H1 (cell line): ENCODE data around the gene TNNI2.

Experiments used
- JUN ChIP-seq: IDR thresholded peaks from 2 replicates; pipeline ENCODE4 v1.6.1; 2011; ENCODE audit warnings: low read depth, mild to moderate bottlenecking, improper control_type of control experiment, low read length
- SP2 ChIP-seq: IDR thresholded peaks from 2 replicates; pipeline ENCODE4 v1.6.1; 2012; ENCODE audit warnings: mild to moderate bottlenecking, low read length, inconsistent platforms
- TBP ChIP-seq: IDR thresholded peaks from 2 replicates; pipeline ENCODE4 v1.6.1; 2011; ENCODE audit warnings: low read depth, low read length, improper control_type of control experiment
- TF ChIP-seq, protein P1 (sequence below), 3 experiments: IDR thresholded peaks; 1 replicate in 2 of 3; 2 replicates in 1 of 3; pipeline versions ENCODE4 v1.5.1 to v1.6.1; 2011; ENCODE audit warnings: low read length in 3 of 3, mild to moderate bottlenecking in 3 of 3, inconsistent platforms in 2 of 3, low read depth in 1 of 3, moderate library complexity in 1 of 3; ENCODE audit not compliant: insufficient read depth in 1 of 3; ENCODE audit errors: control extremely low read depth in 1 of 3
- TF ChIP-seq, protein P2 (sequence below): IDR thresholded peaks from 2 replicates; pipeline ENCODE4 v1.6.1; 2011; ENCODE audit warnings: low read length, improper control_type of control experiment

DNA sequence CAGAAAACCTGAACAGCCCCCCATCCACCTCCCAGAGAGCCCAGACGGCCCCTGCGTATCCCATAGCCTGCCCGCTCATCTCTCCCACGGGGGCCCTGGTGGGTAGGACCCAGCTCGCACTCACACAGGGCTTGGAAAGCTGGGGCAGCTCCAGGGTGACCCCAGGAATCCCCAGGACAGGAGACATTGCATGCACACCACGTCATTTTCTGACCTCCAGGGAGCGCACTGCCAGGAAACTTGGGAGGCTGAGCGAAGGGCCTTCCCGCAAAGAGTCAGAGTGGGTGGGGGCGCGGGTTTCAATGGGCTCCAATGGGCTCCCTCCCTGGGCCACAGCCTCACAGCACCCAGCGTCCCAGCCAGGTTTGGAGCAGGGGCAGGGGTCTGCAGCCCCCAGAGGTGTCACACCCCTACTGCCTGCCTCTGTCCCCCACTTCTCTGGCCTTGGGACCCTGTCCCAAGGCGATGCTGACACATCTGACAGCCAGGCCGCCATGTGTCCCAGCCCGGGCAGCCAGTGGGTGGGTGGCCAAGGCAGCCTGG is 12.2 kb upstream of the TNNI2 start:
- no peak for TF ChIP-seq SP2
- TF ChIP-seq, protein P1, sequence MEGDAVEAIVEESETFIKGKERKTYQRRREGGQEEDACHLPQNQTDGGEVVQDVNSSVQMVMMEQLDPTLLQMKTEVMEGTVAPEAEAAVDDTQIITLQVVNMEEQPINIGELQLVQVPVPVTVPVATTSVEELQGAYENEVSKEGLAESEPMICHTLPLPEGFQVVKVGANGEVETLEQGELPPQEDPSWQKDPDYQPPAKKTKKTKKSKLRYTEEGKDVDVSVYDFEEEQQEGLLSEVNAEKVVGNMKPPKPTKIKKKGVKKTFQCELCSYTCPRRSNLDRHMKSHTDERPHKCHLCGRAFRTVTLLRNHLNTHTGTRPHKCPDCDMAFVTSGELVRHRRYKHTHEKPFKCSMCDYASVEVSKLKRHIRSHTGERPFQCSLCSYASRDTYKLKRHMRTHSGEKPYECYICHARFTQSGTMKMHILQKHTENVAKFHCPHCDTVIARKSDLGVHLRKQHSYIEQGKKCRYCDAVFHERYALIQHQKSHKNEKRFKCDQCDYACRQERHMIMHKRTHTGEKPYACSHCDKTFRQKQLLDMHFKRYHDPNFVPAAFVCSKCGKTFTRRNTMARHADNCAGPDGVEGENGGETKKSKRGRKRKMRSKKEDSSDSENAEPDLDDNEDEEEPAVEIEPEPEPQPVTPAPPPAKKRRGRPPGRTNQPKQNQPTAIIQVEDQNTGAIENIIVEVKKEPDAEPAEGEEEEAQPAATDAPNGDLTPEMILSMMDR (IDR thresholded peaks at IDR 0.05; ENCODE audit: control extremely low read depth in 1 of 3, insufficient read depth in 1 of 3, low read depth in 1 of 3, low read length in 3 of 3): peak in 2 of 3 experiments; percentile 37 to 45; a peak in 2 of 4 replicates
- no peak for TF ChIP-seq TBP
- TF ChIP-seq JUN: no peak
- TF ChIP-seq, protein P2, sequence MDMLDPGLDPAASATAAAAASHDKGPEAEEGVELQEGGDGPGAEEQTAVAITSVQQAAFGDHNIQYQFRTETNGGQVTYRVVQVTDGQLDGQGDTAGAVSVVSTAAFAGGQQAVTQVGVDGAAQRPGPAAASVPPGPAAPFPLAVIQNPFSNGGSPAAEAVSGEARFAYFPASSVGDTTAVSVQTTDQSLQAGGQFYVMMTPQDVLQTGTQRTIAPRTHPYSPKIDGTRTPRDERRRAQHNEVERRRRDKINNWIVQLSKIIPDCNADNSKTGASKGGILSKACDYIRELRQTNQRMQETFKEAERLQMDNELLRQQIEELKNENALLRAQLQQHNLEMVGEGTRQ: no peak
